ENCODE results near the gene SOCS7. TPM values are rescaled to one million over a fixed set of nuclear protein-coding genes. Genes with fewer than 3 reads are reported as not detected.

SOCS7 gene
- total RNA-seq, 1 experiment from 2014 or later, result 7.4 TPM

DNA sequence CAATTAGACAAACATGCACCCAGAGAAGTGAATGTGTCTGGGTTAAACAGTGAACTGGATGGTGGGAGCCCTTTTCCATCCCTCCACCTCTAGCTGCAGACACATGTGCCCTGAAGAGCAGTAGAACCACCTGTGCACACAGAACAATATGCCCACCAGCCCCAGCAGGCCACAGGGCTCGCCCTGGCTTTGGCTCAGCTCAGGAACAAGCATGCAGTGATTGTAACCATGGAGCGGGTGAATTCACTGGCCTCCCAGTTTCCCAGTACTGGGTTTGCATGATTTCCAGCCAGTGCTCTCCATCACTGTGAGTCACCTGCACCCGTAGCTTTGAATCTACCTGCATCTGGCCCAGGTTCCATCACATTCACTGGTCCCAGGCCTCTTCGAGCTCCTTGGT, 13.1 kb upstream of the SOCS7 start:
- Histone ChIP-seq H4K20me1 (ENCODE audit: low read length) (no peaks in the 10 kb centered on the region), H3K9me3 (ENCODE audit: low read length) (no peaks in the 10 kb centered on the region), H3K4me2 (ENCODE audit: low read length) (no peak overlapping the region), H3K36me3 (ENCODE audit: low read depth, low read length) (no peaks in the 10 kb centered on the region), H3K4me3 (ENCODE audit: low read length) (no peak overlapping the region), H3K9ac (ENCODE audit: low read length) (no peak overlapping the region), H3F3A (ENCODE audit: low read length, unreplicated experiment) (no peaks in the 10 kb centered on the region), H3K27me3 (ENCODE audit: low read length) (no peaks in the 10 kb centered on the region), H3K79me2 (ENCODE audit: low read length) (no peaks in the 10 kb centered on the region), H2AFZ (ENCODE audit: low read length) (no peak overlapping the region), H3K4me1 (ENCODE audit: insufficient read depth, low read length) (no peaks in the 10 kb centered on the region), H3K9me2 (replicated peaks; ENCODE audit: low read length) (no peaks in the 10 kb centered on the region), H3K27ac (ENCODE audit: low read length) (no peak overlapping the region)
- no peak for TF ChIP-seq EZH2 (IDR thresholded peaks at IDR 0.05; ENCODE audit: low read length, unreplicated experiment)
- TF ChIP-seq, protein P1, sequence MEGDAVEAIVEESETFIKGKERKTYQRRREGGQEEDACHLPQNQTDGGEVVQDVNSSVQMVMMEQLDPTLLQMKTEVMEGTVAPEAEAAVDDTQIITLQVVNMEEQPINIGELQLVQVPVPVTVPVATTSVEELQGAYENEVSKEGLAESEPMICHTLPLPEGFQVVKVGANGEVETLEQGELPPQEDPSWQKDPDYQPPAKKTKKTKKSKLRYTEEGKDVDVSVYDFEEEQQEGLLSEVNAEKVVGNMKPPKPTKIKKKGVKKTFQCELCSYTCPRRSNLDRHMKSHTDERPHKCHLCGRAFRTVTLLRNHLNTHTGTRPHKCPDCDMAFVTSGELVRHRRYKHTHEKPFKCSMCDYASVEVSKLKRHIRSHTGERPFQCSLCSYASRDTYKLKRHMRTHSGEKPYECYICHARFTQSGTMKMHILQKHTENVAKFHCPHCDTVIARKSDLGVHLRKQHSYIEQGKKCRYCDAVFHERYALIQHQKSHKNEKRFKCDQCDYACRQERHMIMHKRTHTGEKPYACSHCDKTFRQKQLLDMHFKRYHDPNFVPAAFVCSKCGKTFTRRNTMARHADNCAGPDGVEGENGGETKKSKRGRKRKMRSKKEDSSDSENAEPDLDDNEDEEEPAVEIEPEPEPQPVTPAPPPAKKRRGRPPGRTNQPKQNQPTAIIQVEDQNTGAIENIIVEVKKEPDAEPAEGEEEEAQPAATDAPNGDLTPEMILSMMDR (conservative IDR thresholded peaks at IDR 0.05; ENCODE audit: low read depth, low read length), result no peak
- no peak for TF ChIP-seq EZH2phosphoT487 (IDR thresholded peaks at IDR 0.05; ENCODE audit: borderline replicate concordance, low read length)
- no peak for DNase-seq
- CTCF ChIA-PET, result interaction anchor here (0.7 kb wide), 1 partner anchor 84 kb away, joined by 7 read pairs; no protein-coding TSS in a partner anchor
- BruUV-seq (replicated peaks), result no TSS peak
- POLR2A ChIA-PET (ENCODE audit: unreplicated experiment), result no interaction called here
- no peak for ATAC-seq
- intact Hi-C loops (cut with micrococcal nuclease), result no loop called here

DNA sequence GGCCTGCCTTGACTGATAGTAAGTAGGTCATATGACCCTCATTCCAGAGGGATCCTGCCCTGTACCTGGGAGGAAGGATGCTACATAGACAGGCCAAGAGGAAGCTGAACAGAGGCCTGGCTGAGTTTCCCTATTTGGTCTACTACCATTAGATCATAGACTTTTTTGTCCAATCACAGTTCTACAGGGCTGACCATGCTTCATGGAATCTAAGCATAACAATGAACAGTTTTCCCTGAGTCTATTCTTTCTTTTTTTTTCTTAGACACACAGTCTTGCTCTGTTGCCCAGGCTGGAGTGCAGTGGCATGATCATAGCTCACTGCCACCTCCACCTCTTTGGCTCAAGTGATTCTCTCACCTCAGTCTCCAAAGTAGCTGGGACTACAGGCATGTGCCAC, 11.8 kb upstream of the SOCS7 start:
- H3K4me1 ChIP-seq (ENCODE audit: insufficient read depth, low read length), result no peaks in the 10 kb centered on the region
- no peaks in the 10 kb centered on the region for H3K36me3 ChIP-seq (ENCODE audit: low read depth, low read length)
- H2AFZ ChIP-seq (ENCODE audit: low read length), result no peak overlapping the region
- DNase-seq (no peak), ATAC-seq (no peak)
- no peaks in the 10 kb centered on the region for H4K20me1 ChIP-seq (ENCODE audit: low read length)
- no peak overlapping the region for H3K4me2 ChIP-seq (ENCODE audit: low read length)
- H3K9ac ChIP-seq (ENCODE audit: low read length), result no peak overlapping the region
- no TSS peak for BruUV-seq (replicated peaks)
- no peak overlapping the region for H3K27ac ChIP-seq (ENCODE audit: low read length)
- ChIA-PET POLR2A (ENCODE audit: unreplicated experiment) (no interaction called here), CTCF (no interaction called here)
- no peaks in the 10 kb centered on the region for H3K9me2 ChIP-seq (replicated peaks; ENCODE audit: low read length)
- H3K9me3 ChIP-seq (ENCODE audit: low read length), result no peaks in the 10 kb centered on the region
- no peak overlapping the region for H3K4me3 ChIP-seq (ENCODE audit: low read length)
- no peak for TF ChIP-seq EZH2 (IDR thresholded peaks at IDR 0.05; ENCODE audit: low read length, unreplicated experiment)
- no peak for TF ChIP-seq EZH2phosphoT487 (IDR thresholded peaks at IDR 0.05; ENCODE audit: borderline replicate concordance, low read length)
- TF ChIP-seq, protein P1 (conservative IDR thresholded peaks at IDR 0.05; ENCODE audit: low read depth, low read length), result no peak
- H3F3A ChIP-seq (ENCODE audit: low read length, unreplicated experiment), result no peaks in the 10 kb centered on the region
- no peaks in the 10 kb centered on the region for H3K79me2 ChIP-seq (ENCODE audit: low read length)
- intact Hi-C loops (cut with micrococcal nuclease), result no loop called here
- H3K27me3 ChIP-seq (ENCODE audit: low read length), result no peaks in the 10 kb centered on the region

DNA sequence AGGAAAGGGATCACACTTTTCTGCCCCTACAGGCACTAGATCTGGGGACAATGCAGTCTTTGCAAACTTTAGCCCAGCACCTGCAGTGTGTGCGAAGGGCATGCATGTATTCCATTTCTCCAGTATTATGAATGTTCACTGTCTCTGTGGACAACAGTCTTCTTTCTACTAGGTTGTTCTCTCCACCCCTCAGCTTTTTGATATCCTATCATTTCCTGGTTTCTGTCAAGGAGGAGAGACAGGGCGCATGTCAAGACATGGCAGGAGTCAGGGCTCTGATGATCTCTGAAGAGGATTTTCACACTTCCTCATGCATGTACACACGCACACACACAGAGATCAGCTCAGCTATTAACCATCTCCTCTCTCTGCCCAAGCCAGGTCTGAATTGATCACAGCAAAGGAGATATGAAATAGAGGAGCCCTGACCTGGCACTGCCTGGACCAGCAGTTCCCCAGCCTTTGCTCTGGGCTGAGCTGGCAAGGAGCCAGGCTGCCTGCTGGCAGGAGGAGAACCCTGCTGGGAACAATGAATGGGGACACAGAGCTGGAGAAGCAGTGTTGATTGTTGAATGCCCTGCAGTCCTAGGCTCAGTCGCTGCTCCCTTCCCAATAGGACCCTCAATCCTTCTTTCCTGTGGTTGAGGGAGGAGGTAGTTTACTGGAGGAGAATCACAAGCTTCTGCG, 10.5 kb upstream of the SOCS7 start:
- Histone ChIP-seq H3K9me3 (ENCODE audit: low read length) (no peaks in the 10 kb centered on the region), H3K36me3 (ENCODE audit: low read depth, low read length) (no peaks in the 10 kb centered on the region), H3K27me3 (ENCODE audit: low read length) (no peaks in the 10 kb centered on the region), H3K4me1 (ENCODE audit: insufficient read depth, low read length) (no peaks in the 10 kb centered on the region), H4K20me1 (ENCODE audit: low read length) (no peaks in the 10 kb centered on the region), H3K79me2 (ENCODE audit: low read length) (no peaks in the 10 kb centered on the region), H2AFZ (ENCODE audit: low read length) (no peak overlapping the region), H3K27ac (ENCODE audit: low read length) (no peak overlapping the region), H3K9me2 (replicated peaks; ENCODE audit: low read length) (no peaks in the 10 kb centered on the region), H3K9ac (ENCODE audit: low read length) (no peak overlapping the region), H3K4me2 (ENCODE audit: low read length) (no peak overlapping the region), H3F3A (ENCODE audit: low read length, unreplicated experiment) (no peaks in the 10 kb centered on the region), H3K4me3 (ENCODE audit: low read length) (no peak overlapping the region)
- ChIA-PET CTCF (interaction anchor here (0.5 kb wide), 1 partner anchor 16 kb away, joined by 8 read pairs; no protein-coding TSS in a partner anchor), POLR2A (ENCODE audit: unreplicated experiment) (no interaction called here)
- DNase-seq (no peak), ATAC-seq (no peak)
- no TSS peak for BruUV-seq (replicated peaks)
- intact Hi-C loops (cut with micrococcal nuclease), result no loop called here
- no peak for TF ChIP-seq EZH2phosphoT487 (IDR thresholded peaks at IDR 0.05; ENCODE audit: borderline replicate concordance, low read length)
- TF ChIP-seq, protein P1 (conservative IDR thresholded peaks at IDR 0.05; ENCODE audit: low read depth, low read length), result no peak
- no peak for TF ChIP-seq EZH2 (IDR thresholded peaks at IDR 0.05; ENCODE audit: low read length, unreplicated experiment)

All from PC-3 (cell line).